Mammary epithelial cell (primary cell): ENCODE measurements around the gene MMP2.

Source experiments
- EZH2 ChIP-seq: IDR thresholded peaks from 2 replicates; pipeline ENCODE4 v1.6.1; 2012; ENCODE audit warnings: low read length, inconsistent platforms, borderline replicate concordance
- TF ChIP-seq, protein P1 (sequence below), 2 donors: IDR thresholded peaks in 1 of 2; conservative IDR thresholded peaks in 1 of 2; 2 replicates each; pipeline ENCODE4 v1.5.1; 2011 to 2012; ENCODE audit warnings: inconsistent platforms in 2 of 2, low read length in 2 of 2, mild to moderate bottlenecking in 2 of 2, control low read depth in 1 of 2, low read depth in 1 of 2; ENCODE audit not compliant: insufficient read depth in 1 of 2; ENCODE audit errors: extremely low read depth in 1 of 2

DNA sequence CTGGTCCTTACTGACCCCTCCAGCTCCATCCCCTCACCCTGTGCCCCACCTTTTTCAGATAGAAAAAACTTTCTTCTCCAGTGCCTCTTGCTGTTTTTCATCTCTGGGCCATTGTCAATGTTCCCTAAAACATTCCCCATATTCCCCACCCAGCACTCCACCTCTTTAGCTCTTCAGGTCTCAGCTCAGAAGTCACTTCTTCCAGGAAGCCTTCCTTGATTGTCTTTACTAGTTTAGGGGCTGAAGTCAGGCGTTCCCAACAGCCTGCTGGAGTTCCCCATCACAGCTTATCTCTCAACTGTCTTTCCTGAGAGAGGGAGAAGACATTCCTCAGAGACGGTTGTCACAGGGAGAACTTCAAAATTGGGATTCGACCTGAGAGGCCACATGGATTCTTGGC, 1.3 kb upstream of the MMP2 start:
- TF ChIP-seq, protein P1, sequence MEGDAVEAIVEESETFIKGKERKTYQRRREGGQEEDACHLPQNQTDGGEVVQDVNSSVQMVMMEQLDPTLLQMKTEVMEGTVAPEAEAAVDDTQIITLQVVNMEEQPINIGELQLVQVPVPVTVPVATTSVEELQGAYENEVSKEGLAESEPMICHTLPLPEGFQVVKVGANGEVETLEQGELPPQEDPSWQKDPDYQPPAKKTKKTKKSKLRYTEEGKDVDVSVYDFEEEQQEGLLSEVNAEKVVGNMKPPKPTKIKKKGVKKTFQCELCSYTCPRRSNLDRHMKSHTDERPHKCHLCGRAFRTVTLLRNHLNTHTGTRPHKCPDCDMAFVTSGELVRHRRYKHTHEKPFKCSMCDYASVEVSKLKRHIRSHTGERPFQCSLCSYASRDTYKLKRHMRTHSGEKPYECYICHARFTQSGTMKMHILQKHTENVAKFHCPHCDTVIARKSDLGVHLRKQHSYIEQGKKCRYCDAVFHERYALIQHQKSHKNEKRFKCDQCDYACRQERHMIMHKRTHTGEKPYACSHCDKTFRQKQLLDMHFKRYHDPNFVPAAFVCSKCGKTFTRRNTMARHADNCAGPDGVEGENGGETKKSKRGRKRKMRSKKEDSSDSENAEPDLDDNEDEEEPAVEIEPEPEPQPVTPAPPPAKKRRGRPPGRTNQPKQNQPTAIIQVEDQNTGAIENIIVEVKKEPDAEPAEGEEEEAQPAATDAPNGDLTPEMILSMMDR (conservative IDR thresholded peaks at IDR 0.05 in 1 of 2, IDR thresholded peaks at IDR 0.05 in 1 of 2; ENCODE audit: extremely low read depth in 1 of 2, insufficient read depth in 1 of 2, low read depth in 1 of 2, low read length in 2 of 2) = no peak
- no peak for TF ChIP-seq EZH2
